Measurements from ENCODE around the gene MDN1. TPM values are rescaled to one million over a fixed set of nuclear protein-coding genes. Genes with fewer than 3 reads are reported as not detected.

MDN1 gene
- total and polyA plus RNA-seq, 2 of the 13 experiments (the other 11 are each of a cell fraction or from before 2014, with no cell fraction given), result 18.8 to 52.9 TPM

GRCh38 chr6:89644864-89645263, 174.7 kb downstream of the MDN1 start:
- intact Hi-C loops (cut with micrococcal nuclease; ENCODE audit: unreplicated experiment) (no loop called here), in situ Hi-C loops (cut with HindIII; ENCODE audit: extremely low pct_ligation_motif_present, low pct_unique_long_range_greater_than_20kb) (no loop called here)
- H3K4me1 ChIP-seq (ENCODE audit: insufficient read depth, low read length), result peaks cover under 1% of the 10 kb centered on the region
- FAIRE-seq (no peak), DNase-seq (ENCODE audit: low spot score) (no peak), ATAC-seq (no peak)
- no peaks in the 10 kb centered on the region for H3K27me3 ChIP-seq (ENCODE audit: control insufficient read depth in 1 of 2, insufficient read depth in 2 of 2, low read length in 2 of 2)
- WGBS (ENCODE audit: low lambda C conversion rate), result 100% methylated on average over 4 of the region's 4 CpGs
- H3K79me2 ChIP-seq (ENCODE audit: insufficient read depth, low read length), result peaks cover 2% of the 10 kb centered on the region
- TF ChIP-seq ZNF883 (CRISPR knock-in tag; IDR thresholded peaks at IDR 0.05; ENCODE audit: not compliant biosample characterization), result no peak
- no peak for TF ChIP-seq ZNF280D (CRISPR knock-in tag; IDR thresholded peaks at IDR 0.05)
- no peak for TF ChIP-seq ZNF501 (CRISPR knock-in tag; IDR thresholded peaks at IDR 0.05)
- H3K4me3 ChIP-seq (replicated peaks in 1 of 3; ENCODE audit: insufficient read depth in 1 of 3, low read depth in 2 of 3, low read length in 3 of 3), result no peak overlapping the region
- no TSS peak for BruUV-seq (replicated peaks)
- H3K9me3 ChIP-seq (ENCODE audit: low read length), result no peaks in the 10 kb centered on the region
- no peak overlapping the region for H3K27ac ChIP-seq (ENCODE audit: extremely low read length, insufficient read depth, low read length)
- H3K4me2 ChIP-seq (ENCODE audit: low read depth, low read length), result no peak overlapping the region
- H2AFZ ChIP-seq (ENCODE audit: low read length), result no peak overlapping the region
- no peak overlapping the region for H3K9ac ChIP-seq (ENCODE audit: insufficient read depth, low read depth, low read length)
- H3K36me3 ChIP-seq (replicated peaks in 1 of 2; ENCODE audit: control insufficient read depth in 1 of 2, insufficient read depth in 2 of 2, low read length in 2 of 2), result peaks cover 19 to 71% of the 10 kb centered on the region in 2 experiments
- CTCF ChIA-PET (ENCODE audit: low intra/inter-chr PET ratio, low total read pairs), result no interaction called here
- H4K20me1 ChIP-seq (ENCODE audit: insufficient read depth, low read length), result no peaks in the 10 kb centered on the region
- POLR2A ChIA-PET, result no interaction called here

DNA sequence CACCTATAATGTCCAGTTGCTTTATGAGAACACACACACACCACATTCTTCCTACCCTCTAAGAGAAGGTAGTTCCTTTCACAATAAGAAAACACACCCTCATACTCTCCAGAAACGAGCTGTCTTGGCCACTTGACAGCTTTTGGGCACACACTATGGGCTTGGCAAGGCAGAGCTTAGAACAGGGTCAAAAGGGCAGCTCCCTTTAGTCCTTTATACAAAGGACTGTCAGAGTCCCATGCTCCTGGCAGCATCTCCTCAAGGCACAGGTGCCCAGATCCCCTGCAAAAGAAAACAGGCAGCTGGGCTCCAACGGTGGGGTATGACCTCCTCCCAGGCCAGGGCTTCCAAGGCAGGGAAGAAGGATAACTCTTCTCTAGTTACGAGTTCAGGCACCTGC, 176.2 kb downstream of the MDN1 start:
- peaks cover 8% of the 10 kb centered on the region for H3K4me1 ChIP-seq (ENCODE audit: insufficient read depth, low read length)
- intact Hi-C loops (cut with micrococcal nuclease; ENCODE audit: unreplicated experiment), result no loop called here
- TF ChIP-seq IKZF1 (IDR thresholded peaks at IDR 0.05) (no peak), GMEB1 (CRISPR knock-in tag; IDR thresholded peaks at IDR 0.05; ENCODE audit: borderline replicate concordance) (no peak), ATM (IDR thresholded peaks at IDR 0.05; ENCODE audit: borderline replicate concordance) (no peak), RXRB (CRISPR knock-in tag; IDR thresholded peaks at IDR 0.05; ENCODE audit: borderline replicate concordance) (no peak), FOSL2 (CRISPR knock-in tag; IDR thresholded peaks at IDR 0.05) (no peak), SATB2 (CRISPR knock-in tag; IDR thresholded peaks at IDR 0.05) (no peak), MTF2 (CRISPR knock-in tag; IDR thresholded peaks at IDR 0.05; ENCODE audit: borderline replicate concordance) (no peak), ZNF557 (CRISPR knock-in tag; IDR thresholded peaks at IDR 0.05) (no peak), ZFP62 (CRISPR knock-in tag; IDR thresholded peaks at IDR 0.05) (no peak), SMARCC2 (IDR thresholded peaks at IDR 0.05) (no peak)
- TF ChIP-seq, protein P1, sequence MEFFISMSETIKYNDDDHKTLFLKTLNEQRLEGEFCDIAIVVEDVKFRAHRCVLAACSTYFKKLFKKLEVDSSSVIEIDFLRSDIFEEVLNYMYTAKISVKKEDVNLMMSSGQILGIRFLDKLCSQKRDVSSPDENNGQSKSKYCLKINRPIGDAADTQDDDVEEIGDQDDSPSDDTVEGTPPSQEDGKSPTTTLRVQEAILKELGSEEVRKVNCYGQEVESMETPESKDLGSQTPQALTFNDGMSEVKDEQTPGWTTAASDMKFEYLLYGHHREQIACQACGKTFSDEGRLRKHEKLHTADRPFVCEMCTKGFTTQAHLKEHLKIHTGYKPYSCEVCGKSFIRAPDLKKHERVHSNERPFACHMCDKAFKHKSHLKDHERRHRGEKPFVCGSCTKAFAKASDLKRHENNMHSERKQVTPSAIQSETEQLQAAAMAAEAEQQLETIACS (CRISPR knock-in tag; IDR thresholded peaks at IDR 0.05), result no peak
- H3K9ac ChIP-seq (ENCODE audit: insufficient read depth, low read depth, low read length), result no peak overlapping the region
- FAIRE-seq (no peak), DNase-seq (ENCODE audit: low spot score) (no peak), ATAC-seq (no peak)
- peaks cover 16 to 59% of the 10 kb centered on the region in 2 experiments for H3K36me3 ChIP-seq (replicated peaks in 1 of 2; ENCODE audit: control insufficient read depth in 1 of 2, insufficient read depth in 2 of 2, low read length in 2 of 2)
- 81% methylated on average over 3 of the region's 3 CpGs for WGBS (ENCODE audit: low lambda C conversion rate)
- no peak overlapping the region for H3K27ac ChIP-seq (ENCODE audit: extremely low read length, insufficient read depth, low read length)
- CTCF ChIA-PET (ENCODE audit: low intra/inter-chr PET ratio, low total read pairs), result no interaction called here
- no peaks in the 10 kb centered on the region for H3K9me3 ChIP-seq (ENCODE audit: low read length)
- H3K4me3 ChIP-seq (replicated peaks in 1 of 3; ENCODE audit: insufficient read depth in 1 of 3, low read depth in 2 of 3, low read length in 3 of 3), result no peak overlapping the region
- no peak overlapping the region for H2AFZ ChIP-seq (ENCODE audit: low read length)
- peaks cover 8% of the 10 kb centered on the region for H3K79me2 ChIP-seq (ENCODE audit: insufficient read depth, low read length)
- BruUV-seq (replicated peaks), result no TSS peak
- H4K20me1 ChIP-seq (ENCODE audit: insufficient read depth, low read length), result no peaks in the 10 kb centered on the region
- in situ Hi-C loops (cut with HindIII; ENCODE audit: extremely low pct_ligation_motif_present, low pct_unique_long_range_greater_than_20kb), result no loop called here
- H3K4me2 ChIP-seq (ENCODE audit: low read depth, low read length), result no peak overlapping the region
- no peaks in the 10 kb centered on the region; a peak in 1 of 5 replicates for H3K27me3 ChIP-seq (ENCODE audit: control insufficient read depth in 1 of 2, insufficient read depth in 2 of 2, low read length in 2 of 2)
- POLR2A ChIA-PET, result no interaction called here

Measured in HepG2 (cell line).